Neuronal stem cell (in vitro differentiated cells): ENCODE data around the gene ITGA8.
"Not testable (repeated sequence)": the region's sequence is repeated elsewhere in the genome, so short reads cannot be mapped to it uniquely, and the experiment has no call there.

Experiments
- DNase-seq: peaks from one replicate; pipeline ENCODE4 v3.0.0-alpha.2; 2013; ENCODE audit warnings: low spot score
- H2AFZ ChIP-seq: one replicate; pipeline ENCODE4 v1.6.1; 2013; ENCODE audit warnings: mild to moderate bottlenecking, low read length, inconsistent platforms
- H2AK5ac ChIP-seq: 2 replicates; pipeline ENCODE4 v1.6.1; 2013; ENCODE audit warnings: low read depth, mild to moderate bottlenecking, inconsistent platforms, low read length, moderate library complexity, mixed read lengths
- H2BK120ac ChIP-seq: 2 replicates; pipeline ENCODE4 v1.6.1; 2013; ENCODE audit warnings: low read depth, mild to moderate bottlenecking, inconsistent platforms, low read length, moderate library complexity, mixed read lengths
- H2BK12ac ChIP-seq: one replicate; pipeline ENCODE4 v1.6.1; 2013; ENCODE audit warnings: low read length, inconsistent platforms
- H2BK15ac ChIP-seq: 2 replicates; pipeline ENCODE4 v1.6.1; 2013; ENCODE audit warnings: mild to moderate bottlenecking, low read length, inconsistent platforms, mixed read lengths
- H2BK5ac ChIP-seq: one replicate; pipeline ENCODE4 v1.6.1; 2013; ENCODE audit warnings: inconsistent platforms, mild to moderate bottlenecking, low read length, moderate library complexity
- H3K14ac ChIP-seq: one replicate; pipeline ENCODE4 v1.6.1; 2013; ENCODE audit warnings: low read length, inconsistent platforms
- H3K18ac ChIP-seq: 2 replicates; pipeline ENCODE4 v1.6.1; 2013; ENCODE audit warnings: low read length, inconsistent platforms
- H3K23ac ChIP-seq: 2 replicates; pipeline ENCODE4 v1.6.1; 2013; ENCODE audit warnings: low read depth, mild to moderate bottlenecking, mixed read lengths, low read length, inconsistent platforms; ENCODE audit not compliant: poor library complexity
- H3K27ac ChIP-seq: replicated peaks from 3 replicates; pipeline ENCODE4 v1.5.1; 2013; ENCODE audit warnings: low read length, inconsistent platforms
- H3K27me3 ChIP-seq, 3 experiments: 2 replicates each; pipeline ENCODE4 v1.6.1; 2013; ENCODE audit warnings: low read length in 3 of 3, mild to moderate bottlenecking in 2 of 3, inconsistent platforms in 1 of 3, low read depth in 1 of 3, mixed read lengths in 1 of 3, moderate library complexity in 1 of 3; ENCODE audit not compliant: control insufficient read depth in 3 of 3, insufficient read depth in 3 of 3
- H3K36me3 ChIP-seq, 2 donors: replicated peaks in 1 of 2; 2 replicates each; pipeline ENCODE4 v1.6.1; 2013; ENCODE audit warnings: low read length in 2 of 2; ENCODE audit not compliant: control insufficient read depth in 2 of 2, insufficient read depth in 2 of 2
- H3K4ac ChIP-seq: 2 replicates; pipeline ENCODE4 v1.6.1; 2013; ENCODE audit warnings: inconsistent platforms, mild to moderate bottlenecking, low read length, moderate library complexity
- H3K4me1 ChIP-seq, 2 donors: 1 replicate in 1 of 2; 2 replicates in 1 of 2; pipeline ENCODE4 v1.6.1; 2013; ENCODE audit warnings: low read length in 2 of 2, low read depth in 1 of 2; ENCODE audit not compliant: control insufficient read depth in 2 of 2, insufficient read depth in 1 of 2
- H3K4me2 ChIP-seq: one replicate; pipeline ENCODE4 v1.6.1; 2013; ENCODE audit warnings: mild to moderate bottlenecking, low read length, inconsistent platforms; ENCODE audit not compliant: insufficient read depth, poor library complexity, severe bottlenecking
- H3K4me3 ChIP-seq, 2 donors: 2 replicates each; pipeline ENCODE4 v1.5.1; 2013; ENCODE audit warnings: low read length in 2 of 2, mild to moderate bottlenecking in 2 of 2, inconsistent platforms in 1 of 2, moderate library complexity in 1 of 2
- H3K79me1 ChIP-seq: one replicate; pipeline ENCODE4 v1.6.1; 2013; ENCODE audit warnings: low read depth, mild to moderate bottlenecking, inconsistent platforms, low read length, moderate library complexity
- H3K9ac ChIP-seq: one replicate; pipeline ENCODE4 v1.6.1; 2013; ENCODE audit warnings: mild to moderate bottlenecking, low read depth, low read length, inconsistent platforms; ENCODE audit not compliant: poor library complexity
- H3K9me3 ChIP-seq, 2 donors: replicated peaks in 1 of 2; 2 replicates each; pipeline versions ENCODE3 to v1.6.1; 2013; ENCODE audit warnings: low read length in 2 of 2, mild to moderate bottlenecking in 2 of 2, inconsistent platforms in 1 of 2, low read depth in 1 of 2, mixed read lengths in 1 of 2, moderate library complexity in 1 of 2; ENCODE audit not compliant: control insufficient read depth in 2 of 2, insufficient read depth in 1 of 2
- H4K8ac ChIP-seq: one replicate; pipeline ENCODE4 v1.6.1; 2013; ENCODE audit warnings: low read depth, mild to moderate bottlenecking, inconsistent platforms, low read length, moderate library complexity
- H4K91ac ChIP-seq: one replicate; pipeline ENCODE4 v1.6.1; 2013; ENCODE audit warnings: low read length, low read depth, mild to moderate bottlenecking, inconsistent platforms; ENCODE audit not compliant: poor library complexity
- WGBS, 2 donors: extraction: QIAGEN DNeasy Blood & Tissue Kit; methylation state at CpG; one replicate each; pipeline ENCODE4 v1.1.7; 2013; ENCODE audit warnings: missing lambda C conversion rate in 2 of 2, mixed read lengths in 1 of 2; ENCODE audit not compliant: insufficient read length in 2 of 2, insufficient replicate concordance in 1 of 2; ENCODE audit errors: extremely low coverage in 2 of 2; 5-methylcytosine and 5-hydroxymethylcytosine counted together

Gene ITGA8

GRCh38 chr10:15478950-15479349 is 240.8 kb downstream of the ITGA8 start:
- H2BK5ac ChIP-seq, result no peak overlapping the region
- H3K4me2 ChIP-seq, result no peak overlapping the region
- no peak overlapping the region for H3K4ac ChIP-seq
- no peak overlapping the region for H2BK120ac ChIP-seq
- H2AFZ ChIP-seq, result no peak overlapping the region
- no CpG with 5 or more reads among the region's 2 CpGs for WGBS, 2 donors
- H3K18ac ChIP-seq, result no peak overlapping the region
- no peak overlapping the region for H3K4me3 ChIP-seq
- H2BK12ac ChIP-seq, result no peak overlapping the region
- peaks cover 0 to 21% (median 2%) of the 10 kb centered on the region in 3 experiments for H3K27me3 ChIP-seq
- H3K23ac ChIP-seq, result no peak overlapping the region
- no peaks in the 10 kb centered on the region for H3K36me3 ChIP-seq
- no peak overlapping the region for H3K9ac ChIP-seq
- no peak overlapping the region for H2AK5ac ChIP-seq
- no peak overlapping the region for H3K14ac ChIP-seq
- H3K27ac ChIP-seq, result no peak overlapping the region
- no peak overlapping the region for H4K91ac ChIP-seq
- no peak overlapping the region for H2BK15ac ChIP-seq
- H3K9me3 ChIP-seq, result no peaks in the 10 kb centered on the region
- no peaks in the 10 kb centered on the region for H3K79me1 ChIP-seq
- peaks cover 0 to 12% of the 10 kb centered on the region in 2 donors for H3K4me1 ChIP-seq
- no peak overlapping the region for H4K8ac ChIP-seq
- no peak for DNase-seq

GRCh38 chr10:15478429-15478828 is 241.3 kb downstream of the ITGA8 start:
- H3K4me1 ChIP-seq, result peaks cover 0 to 13% of the 10 kb centered on the region in 2 donors
- H4K8ac ChIP-seq, result no peak overlapping the region
- peaks cover 0 to 23% (median 2%) of the 10 kb centered on the region in 3 experiments for H3K27me3 ChIP-seq
- H3K4ac ChIP-seq, result no peak overlapping the region
- no peak overlapping the region for H3K14ac ChIP-seq
- H3K9ac ChIP-seq, result no peak overlapping the region
- WGBS, 2 donors, result no CpG with 5 or more reads among the region's 6 CpGs
- no peak overlapping the region for H2BK15ac ChIP-seq
- no peaks in the 10 kb centered on the region for H3K36me3 ChIP-seq
- no peaks in the 10 kb centered on the region for H3K79me1 ChIP-seq
- H2BK12ac ChIP-seq, result no peak overlapping the region
- DNase-seq, result no peak
- H3K23ac ChIP-seq, result no peak overlapping the region
- no peak overlapping the region for H2AFZ ChIP-seq
- H3K4me2 ChIP-seq, result no peak overlapping the region
- no peak overlapping the region for H2BK120ac ChIP-seq
- no peak overlapping the region for H4K91ac ChIP-seq
- no peak overlapping the region for H3K27ac ChIP-seq
- H3K9me3 ChIP-seq, result no peaks in the 10 kb centered on the region
- no peak overlapping the region for H3K18ac ChIP-seq
- no peak overlapping the region for H2BK5ac ChIP-seq
- no peak overlapping the region for H2AK5ac ChIP-seq
- H3K4me3 ChIP-seq, result no peak overlapping the region

- H3K4me1 ChIP-seq, result peaks cover 0 to 22% of the 10 kb centered on the region in 2 donors
- H2BK15ac ChIP-seq, result no peak overlapping the region
- WGBS, 2 donors, result no CpG with 5 or more reads among the region's 4 CpGs
Observed at GRCh38 chr10:15476337-15476736, 243.4 kb downstream of the ITGA8 start.

GRCh38 chr10:15475439-15475838 is 244.3 kb downstream of the ITGA8 start:
- H3K4me2 ChIP-seq, H3K27ac ChIP-seq, H3K9me3 ChIP-seq, DNase-seq, H2BK15ac ChIP-seq, H2BK120ac ChIP-seq, H3K4ac ChIP-seq, H2AK5ac ChIP-seq, H2BK12ac ChIP-seq, H3K9ac ChIP-seq, H2AFZ ChIP-seq, H3K79me1 ChIP-seq, H3K4me3 ChIP-seq, H3K36me3 ChIP-seq, H4K8ac ChIP-seq, H2BK5ac ChIP-seq, H3K14ac ChIP-seq, H4K91ac ChIP-seq, H3K23ac ChIP-seq, H3K18ac ChIP-seq: not testable (repeated sequence)
- Histone ChIP-seq H3K27me3 (peaks cover 0 to 28% (median 0%) of the 10 kb centered on the region in 3 experiments), H3K4me1 (peaks cover 0 to 22% of the 10 kb centered on the region in 2 donors)

More at GRCh38 chr10:15476337-15476736, 243.4 kb downstream of the ITGA8 start:
- Histone ChIP-seq H3K4ac (no peak overlapping the region), H3K9ac (no peak overlapping the region), H3K27me3 (peaks cover 0 to 28% (median 2%) of the 10 kb centered on the region in 3 experiments), H3K79me1 (no peaks in the 10 kb centered on the region), H3K14ac (no peak overlapping the region), H2AFZ (no peak overlapping the region), H3K23ac (no peak overlapping the region), H4K8ac (no peak overlapping the region), H3K36me3 (no peaks in the 10 kb centered on the region), H3K4me2 (no peak overlapping the region), H2AK5ac (no peak overlapping the region), H4K91ac (no peak overlapping the region), H3K27ac (no peak overlapping the region), H3K4me3 (no peak overlapping the region), H2BK5ac (no peak overlapping the region), H3K18ac (no peak overlapping the region), H2BK120ac (no peak overlapping the region), H2BK12ac (no peak overlapping the region), H3K9me3 (no peaks in the 10 kb centered on the region)
- no peak for DNase-seq
